Measurements from ENCODE around the gene RBM4B.
"Not testable (repeated sequence)": the region's sequence is repeated elsewhere in the genome, so short reads cannot be mapped to it uniquely, and the experiment has no call there.

Gene RBM4B, protein sequence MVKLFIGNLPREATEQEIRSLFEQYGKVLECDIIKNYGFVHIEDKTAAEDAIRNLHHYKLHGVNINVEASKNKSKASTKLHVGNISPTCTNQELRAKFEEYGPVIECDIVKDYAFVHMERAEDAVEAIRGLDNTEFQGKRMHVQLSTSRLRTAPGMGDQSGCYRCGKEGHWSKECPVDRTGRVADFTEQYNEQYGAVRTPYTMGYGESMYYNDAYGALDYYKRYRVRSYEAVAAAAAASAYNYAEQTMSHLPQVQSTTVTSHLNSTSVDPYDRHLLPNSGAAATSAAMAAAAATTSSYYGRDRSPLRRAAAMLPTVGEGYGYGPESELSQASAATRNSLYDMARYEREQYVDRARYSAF
- 2.1 to 11.5 (median 7.2) reads per million in 18 experiments for total RNA-seq

- DNase-seq = peak; percentile 94 to 96
Observed at GRCh38 chr11:66677599-66678375, at the start of gene RBM4B. Gene RBM4B, minus strand, starts transcription at chr11:66677887. Its CDS starts 808 bp downstream, at chr11:66677079.

DNA sequence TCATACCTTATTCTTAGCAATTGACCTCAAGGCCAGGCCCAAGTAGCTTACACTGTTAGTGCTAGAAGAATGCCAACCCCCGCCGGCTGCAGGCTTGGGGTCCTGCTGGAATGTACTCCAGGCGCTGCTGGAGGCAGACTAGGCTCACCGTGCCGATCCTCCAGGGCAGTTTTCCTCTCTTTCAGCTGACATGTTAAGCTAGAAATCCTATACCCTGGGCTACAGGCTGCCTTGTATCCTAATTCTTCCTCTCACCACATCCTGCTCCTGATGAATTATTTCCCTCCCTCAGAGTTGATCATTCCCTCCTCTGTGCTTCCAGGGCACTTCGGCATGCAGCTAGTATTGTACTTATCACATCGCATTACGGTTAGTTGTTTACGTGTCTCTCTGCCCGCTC lies 48.0 kb upstream of the RBM4B start:
- no peak for DNase-seq

DNA sequence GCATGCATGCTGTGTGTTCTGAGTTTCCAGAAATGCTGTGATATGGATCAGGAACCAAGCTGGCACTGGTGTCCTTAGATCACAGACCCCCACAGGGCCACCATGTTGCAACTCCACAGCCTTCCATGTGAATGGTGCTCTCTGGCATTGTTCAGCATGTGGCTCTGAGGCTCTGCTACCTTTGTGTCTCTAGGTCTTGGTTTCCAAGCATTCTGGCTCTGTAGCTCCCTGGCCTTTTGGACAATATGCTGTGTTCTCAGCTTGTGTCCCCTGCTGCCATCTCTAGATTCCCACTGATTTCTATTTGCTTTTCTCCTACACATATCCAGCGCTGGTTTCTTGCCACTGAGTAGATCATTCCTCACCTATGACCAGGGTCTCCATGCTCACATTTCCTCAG lies 47.4 kb upstream of the RBM4B start:
- no peak for DNase-seq

DNA sequence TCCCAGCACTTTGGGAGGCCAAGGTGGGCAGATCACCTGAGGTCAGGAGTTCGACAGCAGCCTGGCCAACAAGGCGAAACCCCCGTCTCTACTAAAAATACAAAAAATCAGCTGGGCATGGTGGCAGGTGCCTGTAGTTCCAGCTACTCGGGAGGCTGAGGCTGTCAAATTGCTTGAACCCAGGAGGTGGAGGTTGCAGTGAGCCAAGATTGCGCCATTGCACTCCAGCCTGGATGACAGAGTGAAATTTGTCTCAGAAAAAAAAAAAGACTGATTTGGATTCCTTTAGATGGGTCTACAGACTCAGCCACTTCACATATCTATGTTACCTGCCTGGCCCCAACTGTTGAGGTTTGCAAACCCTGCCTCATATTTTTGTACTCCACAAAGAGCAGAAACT lies 46.5 kb upstream of the RBM4B start:
- DNase-seq = not testable (repeated sequence)

- DNase-seq = no peak
Observed at GRCh38 chr11:66723693-66724092, 46.0 kb upstream of the RBM4B start.

- no peak for DNase-seq
Observed at GRCh38 chr11:66722745-66723651, 45.3 kb upstream of the RBM4B start.

GRCh38 chr11:66721939-66722338 lies 44.3 kb upstream of the RBM4B start:
- DNase-seq = no peak

- DNase-seq = peak in 1 of 2 donors; percentile 11
Observed at GRCh38 chr11:66720899-66721470, 43.3 kb upstream of the RBM4B start.

GRCh38 chr11:66720223-66720898 lies 42.7 kb upstream of the RBM4B start:
- DNase-seq = peak; percentile 69 to 90

GRCh38 chr11:66719111-66719872 lies 41.6 kb upstream of the RBM4B start:
- DNase-seq = peak in 1 of 2 donors; percentile 17

DNA sequence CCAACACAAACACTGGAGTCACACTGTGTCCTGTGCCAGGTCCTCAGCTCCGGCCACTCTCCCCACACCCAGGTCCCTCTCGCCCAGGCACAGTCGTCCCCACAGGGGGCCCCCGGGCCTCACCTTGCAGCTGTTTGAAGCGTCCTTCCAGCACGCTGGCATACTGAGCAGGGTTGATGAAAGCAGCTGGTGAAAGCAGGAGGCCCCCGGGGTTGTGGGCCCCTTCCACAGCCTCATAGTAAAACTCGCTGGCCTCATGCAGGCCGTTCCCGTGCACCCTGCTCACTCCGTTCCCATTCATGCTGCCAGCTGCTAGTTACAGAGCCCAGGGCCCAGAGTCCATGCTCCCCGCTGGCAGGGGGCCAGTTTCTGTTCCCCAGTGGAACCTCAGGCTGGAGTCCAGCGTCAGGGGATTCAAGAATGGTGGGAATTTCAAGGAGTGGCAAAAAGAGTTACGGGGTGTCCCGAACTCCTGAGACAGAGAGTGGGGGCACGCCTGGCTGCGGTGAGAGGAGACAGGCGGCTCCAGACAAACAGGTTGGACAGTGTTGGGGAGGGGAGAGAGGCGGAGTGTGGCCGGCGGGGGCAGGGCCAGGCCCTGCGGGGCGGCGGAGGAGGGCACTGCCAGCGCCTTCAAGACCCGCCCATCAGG lies 40.8 kb upstream of the RBM4B start:
- no peak for DNase-seq

- DNase-seq = no peak
Observed at GRCh38 chr11:66717925-66718319, 40.2 kb upstream of the RBM4B start.

DNA sequence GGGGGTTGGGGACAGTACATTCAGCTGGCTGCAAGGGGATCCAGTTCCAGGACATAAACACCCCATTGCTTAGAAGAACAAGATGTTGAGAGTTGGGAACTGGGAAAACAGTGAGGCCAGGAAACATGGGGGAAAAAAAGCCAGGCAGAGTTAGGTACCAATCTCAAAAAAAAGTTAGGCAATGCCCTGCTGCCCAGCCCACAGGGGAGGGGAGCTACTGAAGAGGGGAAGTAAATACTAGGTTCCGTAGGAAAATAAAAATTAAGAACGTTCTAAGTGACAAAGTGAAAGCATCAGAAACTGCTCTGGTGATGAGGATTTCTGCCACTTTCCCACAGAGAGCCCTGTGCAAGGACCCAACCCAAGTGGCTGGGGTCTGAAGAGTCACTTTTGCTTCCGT lies 39.3 kb upstream of the RBM4B start:
- peak; percentile 4 to 19 for DNase-seq

DNA sequence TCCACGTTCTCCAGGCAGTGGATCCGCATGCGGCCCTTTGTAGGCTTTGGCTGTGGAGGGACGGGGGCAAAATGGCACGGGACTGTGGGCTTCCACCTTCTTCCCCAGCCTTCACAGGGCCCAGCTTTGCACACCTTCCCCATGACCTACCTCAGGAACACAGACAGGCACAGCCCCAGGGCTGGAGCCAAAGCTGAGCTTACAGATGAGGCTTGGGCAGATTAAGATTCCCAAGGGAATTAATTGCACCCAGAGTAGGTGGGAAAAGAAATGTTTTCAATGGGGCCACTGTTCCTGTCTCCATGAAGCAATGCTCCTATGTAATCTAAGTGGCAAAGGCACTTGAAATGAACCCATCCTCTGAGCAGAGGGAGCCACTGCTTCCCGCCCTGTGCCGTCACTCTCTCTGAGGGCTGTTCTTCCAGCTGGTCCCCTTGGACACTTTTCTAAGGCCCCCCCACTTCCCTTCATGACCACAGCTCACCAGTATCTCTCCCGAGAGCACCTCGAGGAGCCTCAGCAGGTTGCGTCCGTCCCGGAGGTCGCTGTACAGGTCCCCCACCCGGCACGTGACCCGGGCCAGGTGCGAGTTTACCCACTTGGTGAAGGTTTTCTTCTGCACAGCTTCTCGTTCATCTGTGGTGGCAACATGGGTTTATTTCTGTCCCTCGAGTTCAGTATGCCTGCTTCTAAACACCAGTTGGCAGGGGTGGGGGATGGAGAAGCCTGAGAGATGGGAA lies 37.8 kb upstream of the RBM4B start:
- DNase-seq = no peak

DNA sequence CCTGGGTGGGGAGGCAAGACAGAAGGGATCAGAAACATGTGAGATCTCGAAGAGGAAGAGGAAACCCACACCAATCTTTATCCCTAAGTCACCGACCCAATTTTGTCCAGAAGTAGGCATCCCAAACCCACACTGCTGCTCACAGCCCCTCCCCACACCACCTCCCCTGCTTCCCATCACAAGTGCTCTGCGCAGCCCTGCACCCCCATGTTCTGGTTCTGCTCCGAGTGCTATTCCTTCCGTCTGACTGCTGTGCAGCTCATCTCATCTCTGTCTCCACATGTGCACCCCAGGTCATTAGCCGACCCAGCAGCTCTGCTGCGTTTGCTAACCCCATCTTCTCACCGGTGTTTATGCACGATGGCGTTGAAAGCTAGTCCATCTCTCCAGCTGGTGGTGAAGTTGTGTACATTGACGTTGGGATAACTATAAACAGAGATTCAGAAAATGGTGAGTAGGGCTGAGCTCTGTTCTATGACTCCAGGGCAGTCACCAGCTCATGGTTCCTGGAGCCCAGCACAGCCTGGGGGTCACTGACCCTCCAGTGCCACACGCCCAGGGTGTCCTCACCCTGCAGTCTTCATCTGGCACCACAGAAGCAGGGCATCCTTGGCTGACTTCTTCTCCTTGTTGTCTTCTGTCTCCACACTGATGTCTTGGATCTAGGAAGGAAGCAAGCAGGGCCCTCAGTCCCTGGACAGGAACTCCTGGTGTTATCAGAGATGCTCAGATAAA lies 36.2 kb upstream of the RBM4B start:
- DNase-seq = no peak

- DNase-seq = no peak
Observed at GRCh38 chr11:66710384-66710930, 32.8 kb upstream of the RBM4B start.

DNA sequence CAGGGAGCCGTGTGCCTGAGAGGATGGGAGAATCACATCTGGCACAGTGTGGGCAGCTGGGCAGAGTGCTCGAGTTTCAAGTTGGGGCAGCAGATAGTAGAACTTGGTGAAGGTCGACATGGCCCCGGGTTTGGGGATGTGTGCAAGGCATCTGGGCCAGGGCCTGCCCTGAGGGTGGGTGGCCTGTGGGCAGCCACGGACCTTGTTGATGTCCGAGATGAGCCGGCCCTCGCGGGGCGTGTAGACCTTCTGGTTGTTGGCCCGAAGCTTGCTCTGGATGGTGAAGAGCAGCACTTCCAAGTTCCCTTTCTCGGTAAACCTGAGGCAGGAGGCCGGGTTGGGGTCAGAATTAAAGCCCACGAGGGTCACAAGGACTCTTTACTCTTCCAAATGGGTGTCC lies 31.0 kb upstream of the RBM4B start:
- DNase-seq = no peak

DNA sequence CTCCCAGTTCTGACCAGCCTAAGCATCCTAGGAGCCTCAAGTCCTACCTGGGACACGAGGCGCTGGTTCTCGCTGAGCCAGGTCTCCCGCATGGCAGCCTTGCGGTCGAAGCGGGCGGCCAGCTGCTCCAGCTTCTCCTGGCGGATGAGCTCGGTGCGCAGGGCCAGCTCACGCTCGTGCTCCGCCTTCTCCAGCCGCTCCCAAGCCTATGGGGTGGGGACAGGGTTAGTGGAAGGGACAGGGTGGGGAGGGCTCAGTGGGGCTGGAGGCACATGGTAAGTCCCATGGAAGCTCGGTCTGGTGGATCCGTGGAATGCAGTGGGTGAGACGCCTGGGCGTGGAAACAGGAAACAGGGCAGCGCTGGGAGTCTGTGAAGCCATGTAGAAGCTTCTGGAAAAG lies 30.4 kb upstream of the RBM4B start:
- no peak for DNase-seq

GRCh38 chr11:66707486-66707885 lies 29.8 kb upstream of the RBM4B start:
- no peak for DNase-seq
